HEK293T (cell line): Measurements from ENCODE around the gene ATG2A.

Source experiments
- CTCF ChIA-PET: fragments of 350-600 bp; formaldehyde crosslinking; extraction: SDS; loops from one replicate; lab custom pipeline; 2021; ENCODE audit warnings: antibody characterized with exemption, inconsistent platforms; lab: Yijun Ruan, JAX
- POLR2A ChIA-PET: fragments of 350-600 bp; formaldehyde crosslinking; extraction: SDS; loops from one replicate; lab custom pipeline; 2020; ENCODE audit warnings: antibody characterized with exemption, inconsistent platforms; lab: Yijun Ruan, JAX
- DNase-seq: peaks from one replicate; pipeline ENCODE4 v3.0.0; 2012; ENCODE audit warnings: mixed read lengths; ENCODE audit errors: extremely low spot score
- ARNT ChIP-seq: fragments of 450-650 bp; IDR thresholded peaks from 2 replicates; pipeline ENCODE4 v1.6.1; 2017; ENCODE audit warnings: mild to moderate bottlenecking
- BHLHE40 ChIP-seq: fragments of 450-650 bp; IDR thresholded peaks from 2 replicates; pipeline ENCODE4 v1.6.1; 2016; ENCODE audit warnings: mild to moderate bottlenecking, moderate library complexity, borderline replicate concordance
- CTBP1 ChIP-seq: fragments of 450-650 bp; IDR thresholded peaks from 2 replicates; pipeline ENCODE4 v1.6.1; 2016; ENCODE audit warnings: borderline replicate concordance
- ELF4 ChIP-seq: fragments of 450-650 bp; IDR thresholded peaks from 2 replicates; pipeline ENCODE4 v1.6.1; 2017; ENCODE audit warnings: antibody characterized with exemption
- FOXA1 ChIP-seq: fragments of 450-650 bp; IDR thresholded peaks from 2 replicates; pipeline ENCODE4 v1.6.1; 2016; ENCODE audit warnings: mild to moderate bottlenecking
- FOXK2 ChIP-seq: fragments of 450-650 bp; IDR thresholded peaks from 2 replicates; pipeline ENCODE4 v1.6.1; 2016; ENCODE audit warnings: mild to moderate bottlenecking
- FOXM1 ChIP-seq: fragments of 450-650 bp; IDR thresholded peaks from 2 replicates; pipeline ENCODE4 v1.6.1; 2017; ENCODE audit warnings: mild to moderate bottlenecking, borderline replicate concordance
- HDGF ChIP-seq: fragments of 450-650 bp; IDR thresholded peaks from 2 replicates; pipeline ENCODE4 v1.6.1; 2017; ENCODE audit warnings: antibody characterized with exemption, borderline replicate concordance
- L3MBTL2 ChIP-seq: fragments of 450-650 bp; conservative IDR thresholded peaks from 2 replicates; pipeline ENCODE4 v1.6.1; 2016; ENCODE audit warnings: mild to moderate bottlenecking
- LEF1 ChIP-seq: fragments of 450-650 bp; IDR thresholded peaks from 2 replicates; pipeline ENCODE4 v1.6.1; 2017; ENCODE audit warnings: mild to moderate bottlenecking, borderline replicate concordance
- NFRKB ChIP-seq: fragments of 450-650 bp; IDR thresholded peaks from 2 replicates; pipeline ENCODE4 v1.6.1; 2016; ENCODE audit warnings: mild to moderate bottlenecking, moderate library complexity
- SP1 ChIP-seq: fragments of 450-650 bp; IDR thresholded peaks from 2 replicates; pipeline ENCODE4 v1.6.1; 2017
- SUZ12 ChIP-seq: fragments of 450-650 bp; IDR thresholded peaks from 2 replicates; pipeline ENCODE4 v1.6.1; 2016; ENCODE audit warnings: mild to moderate bottlenecking
- TARDBP ChIP-seq: fragments of 450-650 bp; IDR thresholded peaks from 2 replicates; pipeline ENCODE4 v1.6.1; 2016
- ZNF384 ChIP-seq: fragments of 450-650 bp; IDR thresholded peaks from 2 replicates; pipeline ENCODE4 v1.6.1; 2016
- TF ChIP-seq, protein P1 (sequence below): fragments of 450-650 bp; IDR thresholded peaks from 2 replicates; pipeline ENCODE4 v1.6.1; 2016

Gene ATG2A

DNA sequence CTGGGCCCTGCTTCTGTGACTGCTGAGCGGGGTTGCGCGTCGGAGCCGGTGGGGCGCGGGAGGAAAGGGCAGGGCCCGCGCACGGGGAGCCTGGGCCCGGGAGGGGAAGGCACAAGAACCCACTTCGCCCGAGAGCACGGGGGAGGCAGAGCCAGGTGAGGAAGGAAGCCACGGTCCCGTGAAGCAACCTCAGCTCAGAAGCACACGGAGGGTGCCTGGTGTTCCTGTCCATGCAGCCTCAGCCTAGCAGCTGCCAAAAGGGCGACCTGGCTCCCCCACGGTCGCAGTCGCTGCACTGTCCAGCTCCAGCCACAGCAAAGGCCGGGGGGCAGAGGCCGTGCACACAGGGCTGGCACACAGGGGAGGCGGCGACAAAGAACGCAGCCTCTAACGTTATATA lies 63.3 kb downstream of the ATG2A start:
- TF ChIP-seq FOXM1 (no peak), HDGF (no peak), SP1 (no peak), FOXK2 (no peak), SUZ12 (no peak), L3MBTL2 (no peak), FOXA1 (no peak), CTBP1 (no peak), ZNF384 (no peak), LEF1 (no peak), ELF4 (no peak), NFRKB (no peak), BHLHE40 (no peak), TARDBP (no peak), ARNT (no peak)
- TF ChIP-seq, protein P1, sequence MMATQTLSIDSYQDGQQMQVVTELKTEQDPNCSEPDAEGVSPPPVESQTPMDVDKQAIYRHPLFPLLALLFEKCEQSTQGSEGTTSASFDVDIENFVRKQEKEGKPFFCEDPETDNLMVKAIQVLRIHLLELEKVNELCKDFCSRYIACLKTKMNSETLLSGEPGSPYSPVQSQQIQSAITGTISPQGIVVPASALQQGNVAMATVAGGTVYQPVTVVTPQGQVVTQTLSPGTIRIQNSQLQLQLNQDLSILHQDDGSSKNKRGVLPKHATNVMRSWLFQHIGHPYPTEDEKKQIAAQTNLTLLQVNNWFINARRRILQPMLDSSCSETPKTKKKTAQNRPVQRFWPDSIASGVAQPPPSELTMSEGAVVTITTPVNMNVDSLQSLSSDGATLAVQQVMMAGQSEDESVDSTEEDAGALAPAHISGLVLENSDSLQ = no peak
- ChIA-PET CTCF (interaction anchor here (0.6 kb wide), 2 partner anchors 88 to 110 kb away, joined by 3 read pairs; no protein-coding TSS in a partner anchor), POLR2A (no interaction called here)
- DNase-seq = no peak

DNA sequence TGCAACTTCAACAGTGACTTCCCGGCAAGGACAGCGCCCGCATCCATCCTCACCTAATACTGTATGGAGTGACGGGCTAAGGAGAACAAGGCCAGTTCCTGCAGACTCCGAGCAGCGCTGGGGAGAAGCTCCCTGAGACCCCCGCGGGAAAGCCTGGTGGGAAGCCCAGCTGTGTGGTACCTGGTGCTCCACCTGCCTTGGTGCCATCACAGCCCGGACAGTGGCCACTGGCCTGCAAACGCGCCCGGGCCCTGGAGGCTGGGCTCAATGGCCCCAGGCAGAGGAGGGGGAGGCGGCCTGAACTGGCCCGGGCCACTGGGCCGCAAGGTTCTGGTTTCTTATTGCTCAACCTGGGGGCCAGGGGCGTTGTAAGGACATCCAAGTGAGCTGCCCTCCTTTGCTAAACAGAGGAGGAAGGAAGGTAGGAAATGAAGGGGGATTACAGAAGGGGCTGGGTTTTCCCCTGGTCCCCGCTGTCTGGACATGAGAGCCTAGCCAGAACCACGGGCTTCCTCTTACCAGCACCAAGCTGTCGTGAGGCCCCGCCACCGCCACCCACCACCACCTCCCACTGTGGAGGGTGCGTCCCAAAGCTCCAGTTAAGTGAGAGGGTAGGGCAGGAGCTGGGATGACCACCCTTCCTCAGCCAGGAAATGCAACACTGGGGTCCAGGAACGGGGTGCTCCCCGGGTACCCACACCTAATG lies 64.1 kb downstream of the ATG2A start:
- ChIA-PET CTCF (interaction anchor here (0.6 kb wide), 2 partner anchors 87 to 198 kb away, joined by 3 read pairs; no protein-coding TSS in a partner anchor), POLR2A (interaction anchor here (0.5 kb wide), 1 partner anchor 9 kb away, joined by 3 read pairs; no protein-coding TSS in a partner anchor)
- no peak for DNase-seq
- no peak for TF ChIP-seq BHLHE40
- no peak for TF ChIP-seq FOXK2
- no peak for TF ChIP-seq L3MBTL2
- TF ChIP-seq HDGF = no peak
- no peak for TF ChIP-seq ZNF384
- no peak for TF ChIP-seq SP1
- TF ChIP-seq LEF1 = no peak
- TF ChIP-seq, protein P1 = no peak
- TF ChIP-seq SUZ12 = no peak
- TF ChIP-seq TARDBP = no peak
- no peak for TF ChIP-seq CTBP1
- no peak for TF ChIP-seq FOXM1
- TF ChIP-seq ARNT = no peak

DNA sequence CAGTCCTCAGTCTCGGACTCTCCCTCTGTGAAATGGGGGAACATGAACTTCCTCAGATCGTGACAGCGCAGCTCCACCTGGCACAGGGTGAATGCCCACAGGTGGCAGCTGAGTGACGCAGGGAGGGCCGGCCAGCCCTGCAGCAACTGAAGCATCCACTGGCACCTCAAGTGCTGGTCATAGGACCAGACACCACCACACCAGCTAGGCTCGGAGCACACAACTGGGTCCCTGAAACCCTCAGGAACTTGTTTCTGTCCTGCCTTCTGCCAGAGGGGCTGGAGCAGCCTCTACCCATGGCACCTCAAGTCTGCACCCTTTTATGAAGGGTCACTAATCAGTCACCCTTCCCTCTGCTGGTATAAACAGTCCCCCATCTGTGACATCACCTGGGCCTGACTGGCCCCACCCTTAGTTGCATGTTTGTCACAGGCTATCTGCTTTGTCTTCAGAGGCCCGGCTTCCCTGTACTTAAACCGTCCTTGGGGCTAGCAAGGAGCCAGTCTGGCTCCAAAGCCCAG lies 65.1 kb downstream of the ATG2A start:
- TF ChIP-seq, protein P1 = no peak
- TF ChIP-seq LEF1 = no peak
- TF ChIP-seq FOXK2 = no peak
- TF ChIP-seq ZNF384 = no peak
- TF ChIP-seq FOXM1 = no peak
- TF ChIP-seq SP1 = no peak
- no peak for TF ChIP-seq L3MBTL2
- ChIA-PET CTCF (interaction anchor here (1.2 kb wide), 1 partner anchor 8 kb away, joined by 3 read pairs; no protein-coding TSS in a partner anchor), POLR2A (no interaction called here)
- no peak for DNase-seq

DNA sequence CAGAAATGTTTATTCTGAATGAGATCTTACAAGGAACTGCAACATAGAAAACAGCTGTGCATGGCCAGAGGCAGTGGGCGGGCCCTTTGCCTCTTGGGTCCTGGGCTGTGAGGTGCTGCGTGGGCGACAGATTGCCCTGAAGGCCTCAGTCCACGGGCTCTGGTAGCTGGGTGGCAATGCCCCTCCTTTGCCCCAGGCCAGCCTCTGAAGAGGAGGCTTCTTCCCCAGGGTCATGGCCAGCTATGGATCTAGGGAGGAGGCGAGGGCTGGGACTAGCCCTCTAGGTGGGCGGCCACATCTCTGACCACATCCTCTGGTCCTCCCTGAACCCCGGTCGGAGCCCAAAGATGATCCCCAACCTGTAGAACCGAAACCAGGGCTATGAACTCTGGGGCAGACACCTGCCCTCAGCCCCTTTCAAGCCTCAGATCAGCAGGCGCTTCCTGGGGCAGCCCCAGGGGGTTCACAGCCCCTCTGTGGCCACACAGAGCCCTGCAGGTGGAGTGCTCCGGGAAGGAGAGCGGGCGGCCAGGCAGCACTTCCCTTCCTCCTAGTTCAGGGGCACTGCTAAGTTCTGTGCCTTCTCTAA lies 65.9 kb downstream of the ATG2A start:
- TF ChIP-seq ELF4 (no peak), SUZ12 (no peak), ZNF384 (no peak), SP1 (no peak), L3MBTL2 (no peak), TARDBP (no peak), LEF1 (no peak), ARNT (no peak), BHLHE40 (no peak), FOXA1 (no peak), FOXM1 (no peak), CTBP1 (no peak)
- TF ChIP-seq, protein P1 = no peak
- DNase-seq = no peak
- ChIA-PET POLR2A (no interaction called here), CTCF (interaction anchor here (0.5 to 1.2 kb wide), 3 partner anchors 9 to 249 kb away, joined by 3 to 4 read pairs (median 3); no protein-coding TSS in a partner anchor)
